HEK293 (cell line): ENCODE measurements around the gene TCAF1.

Experiments used
- CTCF ChIP-seq: fragments of 450-650 bp; formaldehyde crosslinking; IDR thresholded peaks from 2 replicates; pipeline ENCODE4 v1.5.1; 2016; ENCODE audit warnings: missing biosample characterization, missing genetic modification characterization
- KLF16 ChIP-seq: fragments of 450-650 bp; formaldehyde crosslinking; IDR thresholded peaks from 2 replicates; pipeline ENCODE4 v1.5.1; 2017; ENCODE audit warnings: missing biosample characterization, missing genetic modification characterization
- SP2 ChIP-seq: fragments of 450-650 bp; formaldehyde crosslinking; IDR thresholded peaks from 2 replicates; pipeline ENCODE4 v1.5.1; 2016; ENCODE audit warnings: missing biosample characterization, missing genetic modification characterization
- TCF7L2 ChIP-seq: IDR thresholded peaks from 2 replicates; pipeline ENCODE4 v1.6.1; 2011; ENCODE audit warnings: low read depth, mild to moderate bottlenecking, inconsistent platforms, low read length, moderate library complexity, borderline replicate concordance
- ZNF404 ChIP-seq: fragments of 450-650 bp; formaldehyde crosslinking; IDR thresholded peaks from 2 replicates; pipeline ENCODE4 v1.5.1; 2017; ENCODE audit warnings: missing biosample characterization, missing genetic modification characterization

- no peak for TF ChIP-seq KLF16 (tag by site-specific recombination)
- no peak for TF ChIP-seq ZNF404 (tag by site-specific recombination)
- TF ChIP-seq SP2 (tag by site-specific recombination): no peak
- no peak for TF ChIP-seq TCF7L2
- no peak for TF ChIP-seq CTCF (tag by site-specific recombination)
Measured at GRCh38 chr7:143929224-143929920, 27.4 kb upstream of the TCAF1 start.
